K562 treated with DMSO at 1 percent for 12 hours (cell line): ENCODE data around the gene SERPINB12. TPM values are rescaled to one million over a fixed set of nuclear protein-coding genes. Genes with fewer than 3 reads are reported as not detected.

ENCODE experiments used
- total RNA-seq: library from RNA; unstranded; fragments of 300-600 nt; gene quantifications from 2 replicates; pipeline ENCODE4 v1.2.3, GENCODE V29; 2022; ENCODE audit not compliant: insufficient read depth

The SERPINB12 gene, protein sequence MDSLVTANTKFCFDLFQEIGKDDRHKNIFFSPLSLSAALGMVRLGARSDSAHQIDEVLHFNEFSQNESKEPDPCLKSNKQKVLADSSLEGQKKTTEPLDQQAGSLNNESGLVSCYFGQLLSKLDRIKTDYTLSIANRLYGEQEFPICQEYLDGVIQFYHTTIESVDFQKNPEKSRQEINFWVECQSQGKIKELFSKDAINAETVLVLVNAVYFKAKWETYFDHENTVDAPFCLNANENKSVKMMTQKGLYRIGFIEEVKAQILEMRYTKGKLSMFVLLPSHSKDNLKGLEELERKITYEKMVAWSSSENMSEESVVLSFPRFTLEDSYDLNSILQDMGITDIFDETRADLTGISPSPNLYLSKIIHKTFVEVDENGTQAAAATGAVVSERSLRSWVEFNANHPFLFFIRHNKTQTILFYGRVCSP
- not detected in 2 replicates for total RNA-seq

DNA sequence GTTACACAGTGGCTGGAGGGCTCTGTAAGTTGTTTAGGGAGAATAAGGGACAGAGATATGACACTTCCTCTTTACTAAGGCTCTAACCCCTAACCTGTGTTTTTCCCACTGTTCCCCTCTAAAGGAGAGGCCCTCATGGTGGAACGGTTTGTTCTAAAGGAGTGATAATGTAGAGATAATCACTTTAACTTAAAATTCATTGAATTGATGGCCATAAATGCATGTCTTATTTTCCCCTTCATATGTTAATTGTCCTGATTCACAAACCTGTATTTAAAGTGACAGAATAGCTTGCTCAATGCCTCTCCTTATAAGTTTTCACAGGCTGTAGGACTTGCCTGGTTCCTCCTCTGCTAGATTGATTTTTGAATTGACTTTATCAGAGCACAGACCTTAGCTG lies at the start of gene SERPINB12:
Gene SERPINB12, plus strand, starts transcription at position 301 of the 400 bp plus-strand sequence. CDS start 13,791 bp downstream, outside the sequence.

DNA sequence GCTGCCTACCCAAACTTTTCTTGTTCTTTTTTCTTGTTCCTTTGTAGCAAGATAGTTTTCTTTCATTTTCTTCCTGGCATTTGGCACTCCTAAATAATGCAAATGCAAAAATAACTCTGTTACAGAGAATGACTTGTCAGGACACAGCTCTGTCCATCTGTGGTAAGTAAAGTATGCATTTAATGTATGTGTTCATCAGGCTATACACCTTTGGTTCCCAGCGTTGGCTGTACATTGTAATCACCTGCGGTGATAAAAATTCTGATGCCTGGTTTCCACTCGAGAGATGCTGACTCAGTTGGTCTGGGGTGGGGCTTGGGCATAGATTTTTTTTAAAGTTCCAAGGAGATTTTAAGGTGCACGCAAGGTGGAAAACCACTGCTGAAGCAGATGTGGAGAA lies 44.8 kb downstream of the SERPINB12 start, which contains the start of gene SERPINB13:
Gene SERPINB13, plus strand, starts transcription at position 378 of the 400 bp plus-strand sequence. CDS start 1,325 bp downstream, outside the sequence.

Other genes starting within 250 kb of the SERPINB12 start
- gene BCL2, start 222.6 kb upstream of the SERPINB12 start, total RNA-seq = 0.10 and 0.59 TPM in 2 replicates
- 6.2 and 15.0 TPM in 2 replicates for gene KDSR, start 175.2 kb upstream of the SERPINB12 start, total RNA-seq
- gene VPS4B, start 119.9 kb upstream of the SERPINB12 start, total RNA-seq = 4.2 and 14.9 TPM in 2 replicates
- 1.0 TPM in 1 of 2 replicates, not detected in the other for gene SERPINB5, start 65.4 kb upstream of the SERPINB12 start, total RNA-seq
- gene SERPINB13, start 45.0 kb downstream of the SERPINB12 start, total RNA-seq = not detected in 2 replicates
- not detected in 2 replicates for gene SERPINB4, start 101.9 kb downstream of the SERPINB12 start, total RNA-seq
- not detected in 2 replicates for gene SERPINB3, start 119.5 kb downstream of the SERPINB12 start, total RNA-seq
- not detected in 2 replicates for gene SERPINB11, start 160.6 kb downstream of the SERPINB12 start, total RNA-seq
- not detected in 2 replicates for gene SERPINB7, start 233.0 kb downstream of the SERPINB12 start, total RNA-seq